Right lobe of liver (tissue), 6 donors: ENCODE data around the gene RLF. TPM values are rescaled to one million over a fixed set of nuclear protein-coding genes. Genes with fewer than 3 reads are reported as not detected.

ENCODE experiments used
- ATAC-seq, 4 donors: fragments of 200-7000 bp; cut with Tn5 transposase; one replicate each; pipeline ENCODE4 v1.9.1; 2020; ENCODE audit warnings: mild to moderate bottlenecking in 4 of 4, moderate library complexity in 4 of 4
- DNase-seq, 3 donors: peaks; one replicate each; pipeline ENCODE4 v3.0.0-alpha.2; 2020
- H3K27ac ChIP-seq, 3 donors: fragments of 200-600 bp; one replicate each; pipeline ENCODE4 v1.8.0; 2022
- H3K27me3 ChIP-seq, 2 donors: fragments of 200-600 bp; one replicate each; pipeline ENCODE4 v1.8.0; 2022
- H3K36me3 ChIP-seq, 4 donors: fragments of 200-600 bp; sonication (generic) in 1 of 4; one replicate each; pipeline versions ENCODE4 v1.5.1 to v1.8.0; 2017 to 2022; ENCODE audit warnings: control low read depth in 1 of 4
- H3K4me1 ChIP-seq, 4 donors: fragments of 200-600 bp; sonication (generic) in 1 of 4; one replicate each; pipeline versions ENCODE4 v1.5.1 to v1.8.0; 2017 to 2022; ENCODE audit warnings: control low read depth in 1 of 4
- H3K4me3 ChIP-seq, 3 donors: fragments of 200-600 bp; one replicate each; pipeline ENCODE4 v1.8.0; 2022
- H3K9me3 ChIP-seq, 4 donors: fragments of 200-600 bp; sonication (generic) in 1 of 4; one replicate each; pipeline versions ENCODE4 v1.5.1 to v1.8.0; 2017 to 2022; ENCODE audit warnings: control low read depth in 1 of 4
- CTCF ChIP-seq, 4 donors: fragments of 200-600 bp in 3 of 4; fragments of 450-650 bp in 1 of 4; IDR thresholded peaks; one replicate each; pipeline versions ENCODE4 v1.5.1 to v1.8.0; 2016 to 2022; ENCODE audit warnings: antibody characterized with exemption in 4 of 4, mild to moderate bottlenecking in 2 of 4
- POLR2A ChIP-seq: fragments of 450-650 bp; IDR thresholded peaks from one replicate; pipeline ENCODE4 v1.6.1; 2017; ENCODE audit warnings: antibody characterized with exemption, mild to moderate bottlenecking
- WGBS: methylation state at CpG from one replicate; pipeline ENCODE4 v1.1.6; 2018; ENCODE audit warnings: low coverage, low lambda C conversion rate; ENCODE audit not compliant: insufficient coverage; ENCODE audit errors: missing lambda C conversion rate; 5-methylcytosine and 5-hydroxymethylcytosine counted together
- intact Hi-C, 2 donors: fragments of 100-400 bp; cut with DNase I; formaldehyde crosslinking; loops; one replicate each; pipeline versions ENCODE4 v1.11.2 to v1.14.1; 2022
- long read RNA-seq: library from polyadenylated mRNA; unstranded; transcript quantifications from one replicate; pipeline ENCODE4 v2.0.0, GENCODE V29; 2019
- total RNA-seq, 6 experiments: library from RNA; depleted of rRNA in 2 of 6; stranded (reverse); fragments of >200 nt in 2 of 6; fragmentation: NEBNext Ultra II Directional in 3 of 6; extraction: Animal tissue kit (Norgen Biotek cat#: 25700) in 3 of 6; gene quantifications; one replicate each; pipeline versions ENCODE4 v1.1.0 to v1.2.4, GENCODE V29; 2016 to 2023
- donor health status: DM: no; HTN: yes; CAD: no.
- donor health status: DM: no; HTN: no; CAD: no.
- donor health status: DM: no; HTN: no; CAD: no.
- donor health status: DM: no; HTN: yes; CAD: no.
- donor health status: DM: no; HTN: yes; CAD: no.

RLF gene
- total RNA-seq, result 10 to 100 TPM in 1 of 6 experiments, 1 to 10 TPM in 5; 4.6 to 12.3 (median 6.0) TPM
- long read RNA-seq, full-length matches to known transcripts, result 1 of 1 reads
- long read RNA-seq, partial matches to known transcripts, result 0 of 1 reads
- long read RNA-seq, other reads (novel, unspliced or antisense), result 0 of 1 reads

- 0% methylated on average over 25 of the region's 62 CpGs for WGBS
- intact Hi-C loops, result no loop called here
- ATAC-seq, result peak; percentile 98 to 99 (median 98)
Observed at GRCh38 chr1:40161125-40161887, at the start of gene RLF. Gene RLF (plus strand): TSS chr1:40161387. CDS start chr1:40161400, 13 bp downstream.

GRCh38 chr1:40114400-40114799 is 46.8 kb upstream of the RLF start:
- intact Hi-C loops, result no loop called here
- WGBS, result 74% methylated on average over 3 of the region's 3 CpGs

More at GRCh38 chr1:40161125-40161887, at the start of gene RLF:
- Histone ChIP-seq H3K27me3 (no peaks in the 10 kb centered on the region), H3K9me3 (no peaks in the 10 kb centered on the region), H3K4me3 (peak within 1 kb of the TSS; percentile 70 to 96 (median 94)), H3K4me1 (peaks cover 0 to 28% (median 6%) of the 10 kb centered on the region in 4 donors), H3K27ac (peak within 1 kb of the TSS; percentile 89 to 95 (median 95)), H3K36me3 (no peaks in the 10 kb centered on the region)
- peak; percentile 95 to 96 (median 95) for DNase-seq
- TF ChIP-seq POLR2A, result peak; percentile 87
- no peak for TF ChIP-seq CTCF (IDR thresholded peaks at IDR 0.05)

GRCh38 chr1:40120128-40120527 is 41.1 kb upstream of the RLF start:
- TF ChIP-seq POLR2A (no peak), CTCF (IDR thresholded peaks at IDR 0.05) (no peak)
- Histone ChIP-seq H3K4me3 (no peak overlapping the region), H3K36me3 (no peaks in the 10 kb centered on the region), H3K27me3 (no peaks in the 10 kb centered on the region), H3K4me1 (no peaks in the 10 kb centered on the region), H3K9me3 (no peaks in the 10 kb centered on the region), H3K27ac (no peak overlapping the region)
- no peak for DNase-seq
- WGBS, result 53% methylated on average over 4 of the region's 7 CpGs
- intact Hi-C loops, result no loop called here
- no peak for ATAC-seq

More at GRCh38 chr1:40114400-40114799, 46.8 kb upstream of the RLF start:
- DNase-seq (no peak), ATAC-seq (no peak)
- H3K9me3 ChIP-seq, result no peaks in the 10 kb centered on the region
- no peak overlapping the region for H3K4me3 ChIP-seq
- H3K4me1 ChIP-seq, result no peaks in the 10 kb centered on the region
- TF ChIP-seq CTCF (IDR thresholded peaks at IDR 0.05), result no peak
- TF ChIP-seq POLR2A, result no peak
- no peaks in the 10 kb centered on the region for H3K27me3 ChIP-seq
- H3K36me3 ChIP-seq, result no peaks in the 10 kb centered on the region
- H3K27ac ChIP-seq, result no peak overlapping the region

GRCh38 chr1:40122855-40123254 is 38.3 kb upstream of the RLF start:
- no peak overlapping the region for H3K4me3 ChIP-seq
- H3K27me3 ChIP-seq, result no peaks in the 10 kb centered on the region
- H3K36me3 ChIP-seq, result no peaks in the 10 kb centered on the region
- no peaks in the 10 kb centered on the region for H3K4me1 ChIP-seq
- ATAC-seq (no peak), DNase-seq (no peak)
- H3K9me3 ChIP-seq, result no peaks in the 10 kb centered on the region
- no peak for TF ChIP-seq POLR2A
- no peak for TF ChIP-seq CTCF (IDR thresholded peaks at IDR 0.05)
- intact Hi-C loops, result no loop called here
- no peak overlapping the region for H3K27ac ChIP-seq
